Measurements from ENCODE around the gene NFATC4.

Gene NFATC4

DNA sequence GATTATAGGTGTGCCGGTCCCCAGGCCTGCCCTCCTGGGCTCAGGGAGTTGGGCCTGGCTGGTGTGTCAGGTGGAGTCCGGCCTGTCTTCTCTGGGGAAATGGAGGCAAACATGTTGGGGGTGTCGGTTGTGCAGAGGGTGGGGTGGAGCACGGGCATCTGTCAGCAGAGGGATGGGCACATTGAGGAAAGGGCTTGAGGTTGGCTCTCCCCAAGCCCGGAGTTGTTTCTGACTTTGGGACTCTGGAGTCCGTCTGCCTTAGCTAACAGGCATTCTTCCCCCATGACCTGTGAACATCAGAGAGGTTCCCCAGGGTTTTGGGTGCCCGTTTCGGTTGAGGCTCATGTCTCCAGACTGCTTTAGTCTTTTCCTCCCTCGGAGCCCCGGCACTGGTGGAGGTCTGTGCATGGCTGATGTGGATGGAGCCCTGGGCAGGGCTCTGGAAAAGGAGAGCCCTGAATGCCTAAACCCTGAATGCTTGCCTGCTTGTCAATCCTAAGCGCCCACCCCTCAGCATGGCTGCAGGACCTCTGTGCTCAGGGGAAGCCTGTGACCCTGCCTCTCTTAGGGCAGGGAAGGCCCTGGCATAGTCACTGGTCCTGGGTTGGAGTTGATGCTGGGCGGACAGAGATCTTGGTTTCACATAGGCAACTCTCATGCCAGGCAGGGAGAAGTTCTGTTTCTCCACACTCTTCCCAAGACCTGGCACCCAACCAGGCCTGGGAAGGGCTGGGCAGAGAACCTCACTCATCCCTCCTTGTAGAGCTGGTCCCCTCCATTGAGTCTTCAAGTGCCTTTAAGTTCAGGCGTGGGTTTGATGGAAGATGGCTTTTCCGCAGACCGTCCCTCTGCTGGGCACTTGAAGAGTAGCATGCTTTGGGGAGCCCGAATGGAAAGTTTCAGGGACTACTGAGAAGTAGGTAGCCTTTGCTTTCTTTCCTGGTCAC lies 43.7 kb downstream of the NFATC4 start:
- DNase-seq, result peak; percentile 67 to 75 (median 75)

DNA sequence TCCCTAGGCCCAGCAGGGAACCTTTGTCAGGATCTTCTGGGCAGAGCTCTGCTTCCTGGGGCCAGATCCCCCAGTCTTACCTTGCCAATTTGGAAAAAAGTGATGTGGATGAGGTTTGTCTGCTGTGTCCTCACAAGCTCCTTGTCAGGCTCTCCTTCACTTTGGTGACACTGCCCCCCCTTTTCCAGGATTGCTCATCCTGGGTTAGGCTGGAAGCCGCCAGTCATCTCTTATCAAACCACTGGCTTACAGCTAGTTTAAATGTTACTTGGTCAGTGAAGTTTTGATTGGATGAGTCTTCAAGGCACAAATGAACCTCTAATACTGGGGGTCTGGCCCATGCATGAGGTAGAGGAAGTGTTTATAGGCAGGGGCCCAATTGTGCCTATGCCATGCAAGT lies 46.1 kb downstream of the NFATC4 start:
- DNase-seq, result no peak

DNA sequence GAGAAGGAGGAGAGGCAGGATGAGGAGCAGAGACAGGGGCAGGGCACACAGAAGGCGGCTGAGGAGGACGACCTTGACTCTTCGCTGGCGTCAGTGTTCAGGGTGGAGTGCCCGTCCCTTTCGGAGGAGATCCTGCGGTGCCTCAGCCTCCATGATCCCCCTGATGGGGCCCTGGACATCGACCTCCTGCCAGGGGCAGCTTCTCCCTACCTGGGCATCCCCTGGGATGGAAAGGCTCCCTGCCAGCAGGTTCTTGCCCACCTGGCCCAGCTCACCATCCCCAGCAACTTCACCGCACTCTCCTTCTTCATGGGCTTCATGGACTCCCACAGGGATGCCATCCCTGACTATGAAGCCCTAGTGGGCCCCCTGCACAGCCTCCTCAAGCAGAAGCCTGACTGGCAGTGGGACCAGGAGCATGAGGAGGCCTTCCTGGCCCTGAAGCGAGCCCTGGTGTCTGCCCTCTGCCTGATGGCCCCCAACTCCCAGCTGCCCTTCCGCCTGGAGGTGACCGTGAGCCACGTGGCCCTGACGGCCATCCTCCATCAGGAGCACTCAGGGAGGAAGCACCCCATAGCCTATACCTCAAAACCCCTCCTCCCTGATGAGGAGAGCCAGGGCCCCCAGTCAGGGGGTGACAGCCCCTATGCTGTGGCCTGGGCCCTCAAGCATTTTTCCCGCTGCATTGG lies 46.9 kb downstream of the NFATC4 start:
- no peak for DNase-seq

DNA sequence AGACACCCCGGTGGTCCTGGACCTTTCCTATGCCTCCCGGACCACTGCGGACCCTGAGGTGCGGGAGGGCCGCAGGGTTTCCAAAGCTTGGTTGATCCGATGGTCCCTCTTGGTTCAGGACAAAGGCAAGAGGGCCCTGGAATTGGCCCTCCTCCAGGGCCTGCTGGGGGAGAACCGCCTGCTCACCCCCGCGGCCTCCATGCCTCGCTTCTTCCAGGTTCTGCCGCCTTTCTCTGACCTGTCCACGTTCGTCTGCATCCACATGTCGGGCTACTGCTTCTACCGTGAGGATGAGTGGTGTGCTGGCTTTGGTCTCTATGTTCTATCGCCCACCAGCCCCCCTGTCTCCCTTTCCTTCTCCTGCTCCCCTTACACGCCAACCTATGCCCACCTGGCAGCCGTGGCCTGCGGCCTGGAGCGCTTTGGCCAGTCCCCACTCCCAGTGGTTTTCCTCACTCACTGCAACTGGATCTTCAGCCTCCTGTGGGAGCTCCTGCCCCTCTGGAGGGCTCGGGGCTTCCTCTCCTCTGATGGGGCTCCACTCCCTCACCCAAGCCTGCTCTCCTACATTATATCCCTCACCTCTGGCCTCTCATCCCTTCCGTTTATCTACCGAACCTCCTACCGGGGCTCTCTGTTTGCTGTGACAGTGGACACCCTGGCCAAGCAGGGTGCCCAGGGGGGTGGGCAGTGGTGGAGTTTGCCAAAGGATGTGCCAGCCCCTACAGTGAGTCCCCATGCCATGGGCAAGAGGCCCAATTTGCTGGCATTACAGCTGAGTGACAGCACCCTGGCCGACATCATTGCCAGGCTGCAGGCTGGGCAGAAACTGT lies 47.7 kb downstream of the NFATC4 start:
- DNase-seq, result no peak

DNA sequence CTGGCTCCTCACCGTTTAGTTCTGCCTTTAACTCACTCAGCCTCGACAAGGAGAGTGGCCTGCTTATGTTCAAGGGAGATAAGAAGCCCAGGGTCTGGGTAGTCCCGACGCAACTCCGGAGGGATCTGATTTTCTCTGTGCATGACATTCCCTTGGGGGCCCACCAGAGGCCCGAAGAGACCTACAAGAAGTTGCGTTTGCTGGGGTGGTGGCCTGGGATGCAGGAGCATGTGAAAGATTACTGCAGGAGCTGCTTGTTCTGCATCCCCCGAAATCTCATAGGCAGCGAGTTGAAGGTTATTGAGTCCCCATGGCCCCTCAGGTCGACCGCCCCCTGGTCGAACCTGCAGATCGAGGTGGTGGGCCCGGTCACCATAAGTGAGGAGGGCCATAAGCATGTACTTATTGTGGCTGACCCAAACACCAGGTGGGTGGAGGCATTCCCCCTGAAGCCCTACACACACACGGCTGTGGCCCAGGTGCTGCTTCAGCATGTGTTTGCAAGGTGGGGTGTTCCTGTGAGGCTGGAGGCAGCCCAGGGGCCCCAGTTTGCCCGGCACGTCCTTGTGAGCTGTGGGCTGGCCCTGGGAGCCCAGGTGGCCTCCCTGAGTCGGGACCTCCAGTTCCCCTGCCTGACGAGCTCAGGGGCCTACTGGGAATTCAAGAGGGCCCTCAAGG lies 48.4 kb downstream of the NFATC4 start:
- DNase-seq, result no peak

DNA sequence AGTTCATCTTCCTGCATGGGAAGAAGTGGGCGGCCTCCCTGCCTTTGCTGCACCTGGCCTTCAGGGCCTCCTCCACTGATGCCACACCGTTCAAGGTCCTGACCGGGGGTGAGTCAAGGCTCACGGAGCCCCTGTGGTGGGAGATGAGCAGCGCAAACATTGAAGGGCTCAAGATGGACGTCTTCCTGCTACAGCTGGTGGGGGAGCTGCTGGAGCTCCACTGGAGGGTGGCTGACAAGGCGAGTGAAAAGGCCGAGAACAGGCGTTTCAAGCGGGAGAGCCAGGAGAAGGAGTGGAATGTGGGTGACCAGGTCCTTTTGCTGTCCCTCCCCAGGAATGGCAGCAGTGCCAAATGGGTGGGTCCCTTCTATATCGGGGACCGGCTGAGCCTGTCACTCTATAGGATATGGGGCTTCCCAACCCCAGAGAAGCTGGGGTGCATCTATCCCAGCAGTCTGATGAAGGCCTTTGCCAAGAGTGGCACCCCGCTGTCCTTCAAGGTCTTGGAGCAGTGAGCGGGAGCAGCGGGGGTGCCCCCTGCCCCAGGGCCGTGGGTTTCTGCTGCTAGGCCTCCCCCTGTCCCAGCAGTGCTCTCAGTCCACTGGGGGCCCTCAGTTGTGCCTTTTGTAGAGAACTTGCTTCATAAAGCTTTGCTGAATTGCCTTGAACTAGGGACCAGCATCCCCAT lies 49.1 kb downstream of the NFATC4 start:
- no peak for DNase-seq

DNA sequence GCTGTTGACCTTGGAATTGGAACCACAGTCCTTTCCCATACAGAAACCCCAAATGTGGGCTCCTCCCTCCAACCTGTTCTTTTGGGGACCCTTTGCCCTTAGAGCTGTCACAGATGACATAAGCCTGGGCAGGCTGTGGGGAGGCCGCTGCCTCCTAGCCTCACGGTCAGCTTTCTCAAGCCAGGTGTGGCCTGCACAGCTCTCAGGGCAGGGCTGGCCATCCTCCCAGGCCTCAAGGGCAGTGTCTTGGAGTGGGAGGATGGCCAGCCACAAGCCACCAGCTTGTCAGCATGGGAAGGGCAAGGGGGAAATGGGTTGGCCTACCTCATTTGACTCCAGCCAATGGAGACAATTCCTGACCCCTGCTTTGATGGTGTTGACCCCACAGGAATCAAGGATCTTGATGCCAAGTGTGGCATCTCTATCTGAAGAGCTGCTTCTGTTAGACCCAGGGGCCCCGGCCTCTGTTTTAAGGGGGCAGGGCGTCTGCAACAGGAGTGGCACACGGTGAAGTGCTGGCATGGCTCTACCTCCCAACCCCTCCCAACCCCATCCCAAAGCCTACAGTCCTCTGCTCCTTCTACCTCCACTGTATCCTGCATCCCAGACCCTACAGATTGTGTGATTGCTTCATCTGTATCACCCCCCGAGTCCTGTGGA lies 50.0 kb downstream of the NFATC4 start:
- no peak for DNase-seq

DNA sequence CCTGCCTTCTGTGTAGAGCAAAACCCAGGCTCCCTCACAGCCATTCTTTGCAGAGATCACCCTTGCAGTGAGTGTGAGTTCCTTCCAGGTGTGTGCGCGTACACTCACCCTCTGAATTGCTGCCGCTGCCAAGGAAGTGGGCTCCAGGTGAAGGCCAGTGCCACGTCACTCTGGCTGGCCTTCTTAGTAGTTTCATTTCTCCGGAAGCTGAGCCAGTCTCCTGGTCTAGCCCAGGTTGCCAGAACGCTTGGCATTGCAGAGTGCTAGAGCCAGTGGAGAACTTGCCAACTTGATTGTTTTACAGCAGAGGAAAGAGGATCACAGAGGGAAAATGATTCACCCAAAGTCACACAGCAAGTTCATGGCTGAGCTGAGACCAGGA lies 50.5 kb downstream of the NFATC4 start:
- no peak for DNase-seq

DNA sequence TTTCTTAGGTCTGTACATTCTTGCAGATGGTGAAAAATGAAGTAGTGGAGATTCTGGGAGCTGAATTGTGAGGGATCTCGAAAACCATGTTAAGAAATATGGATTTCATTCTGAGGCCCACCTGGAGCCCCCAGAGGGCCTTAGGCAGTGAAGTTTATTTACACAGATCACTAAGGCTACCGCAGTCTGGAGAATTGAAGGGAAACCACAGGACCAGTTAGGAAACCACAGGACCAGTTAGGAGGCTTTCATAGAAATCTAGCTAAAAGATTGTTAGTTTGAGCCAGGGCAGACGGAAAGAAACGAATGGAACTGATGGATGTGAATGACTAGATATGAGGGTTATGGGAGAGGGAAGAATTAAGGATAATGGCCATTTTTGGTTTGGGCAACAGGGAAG lies 54.3 kb downstream of the NFATC4 start:
- DNase-seq, result no peak

DNA sequence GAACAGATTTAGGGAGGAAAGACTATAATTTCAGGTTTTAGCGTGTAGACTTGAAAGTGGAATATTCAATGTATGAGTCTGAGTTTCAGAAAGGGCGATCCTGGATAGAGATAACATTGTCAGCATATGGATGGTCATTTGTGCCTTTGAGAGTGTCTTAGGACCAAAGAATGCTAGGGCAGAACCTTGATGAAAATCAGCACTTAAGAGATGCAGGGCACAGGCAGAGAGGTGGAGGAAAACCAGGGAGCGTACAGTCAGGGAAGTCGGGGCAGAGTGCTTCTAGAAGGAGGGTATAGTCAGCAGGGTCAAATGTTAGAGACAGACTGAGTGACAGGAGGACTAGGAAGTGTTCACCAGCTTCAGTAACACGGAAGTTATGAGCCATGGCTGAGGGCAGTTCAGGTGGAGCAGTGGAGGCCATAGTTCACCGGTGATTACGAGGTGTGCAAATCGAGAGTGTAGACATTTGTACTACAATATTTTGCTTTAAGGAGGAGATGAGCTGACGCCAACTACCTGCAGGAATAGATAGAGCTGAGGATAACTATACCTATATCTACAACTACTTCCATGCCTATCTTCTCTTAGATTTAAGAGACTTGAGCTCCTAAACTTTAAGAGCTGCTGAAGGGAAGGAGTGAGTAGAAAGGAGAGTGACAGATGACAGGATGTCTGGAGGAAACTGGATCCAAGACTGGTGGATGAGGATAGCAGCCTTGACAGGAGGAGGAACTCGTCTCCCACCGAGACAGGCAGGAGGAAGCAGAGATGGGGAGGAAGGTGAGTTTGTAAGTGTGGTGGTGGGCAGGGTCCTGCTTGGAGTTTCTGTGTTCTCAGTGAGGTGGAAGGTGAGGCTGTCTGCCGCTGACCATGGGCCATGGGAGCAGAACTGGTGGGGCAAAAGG lies 55.0 kb downstream of the NFATC4 start:
- DNase-seq, result no peak

DNA sequence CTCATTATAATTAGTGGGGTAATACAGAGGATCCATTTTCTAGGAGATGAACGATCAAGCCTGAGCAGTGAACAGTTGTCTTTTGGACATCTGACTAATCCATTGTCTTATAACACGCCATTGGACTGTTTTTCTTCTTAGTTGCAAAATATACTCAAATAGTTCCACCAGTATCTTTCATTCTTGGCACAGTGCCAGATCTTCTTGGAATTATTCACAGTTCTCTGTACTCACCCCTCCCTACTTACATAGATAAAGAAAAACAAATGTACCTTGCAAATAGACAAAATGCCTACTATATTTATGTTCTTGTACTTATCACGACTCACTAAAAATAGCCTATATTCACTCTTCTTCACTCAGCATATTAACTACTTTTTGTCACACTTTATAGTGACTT lies 57.7 kb downstream of the NFATC4 start:
- peak; percentile 31 to 58 (median 57) for DNase-seq

DNA sequence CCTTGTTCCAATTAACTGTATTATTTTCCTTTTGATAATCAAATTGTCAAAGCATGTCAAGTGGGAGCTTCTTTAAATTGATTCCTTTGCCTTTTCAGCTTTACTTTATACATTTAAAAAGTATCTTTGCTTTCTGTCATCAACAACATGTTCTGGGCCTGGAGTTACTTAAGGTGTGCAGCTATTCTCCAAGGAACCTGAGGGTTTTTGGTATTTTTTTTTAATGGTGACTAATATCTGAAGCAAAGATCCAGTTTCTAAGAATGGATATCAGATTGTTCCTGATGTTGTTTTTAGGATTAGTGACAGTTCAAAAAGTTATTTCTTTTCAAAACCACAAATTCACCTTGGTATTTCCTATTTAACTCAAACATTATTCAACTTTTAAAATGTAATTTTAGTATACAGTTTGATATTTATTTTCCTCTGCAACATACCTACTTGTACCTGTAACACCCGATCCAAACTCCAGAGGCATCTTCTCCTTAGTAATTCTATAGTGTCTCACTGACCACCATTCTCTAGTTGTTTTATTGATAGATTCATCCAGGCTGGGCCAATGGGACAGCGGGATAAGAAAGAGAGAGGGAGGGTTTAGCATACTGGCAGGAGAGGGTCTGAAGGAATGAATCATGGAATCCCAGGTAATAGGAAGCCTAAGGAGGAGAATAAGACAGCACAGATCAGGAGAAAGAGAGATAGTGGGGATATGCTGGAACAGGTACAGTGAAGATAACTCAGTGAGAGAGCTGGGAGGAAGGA lies 58.3 kb downstream of the NFATC4 start:
- no peak for DNase-seq

DNA sequence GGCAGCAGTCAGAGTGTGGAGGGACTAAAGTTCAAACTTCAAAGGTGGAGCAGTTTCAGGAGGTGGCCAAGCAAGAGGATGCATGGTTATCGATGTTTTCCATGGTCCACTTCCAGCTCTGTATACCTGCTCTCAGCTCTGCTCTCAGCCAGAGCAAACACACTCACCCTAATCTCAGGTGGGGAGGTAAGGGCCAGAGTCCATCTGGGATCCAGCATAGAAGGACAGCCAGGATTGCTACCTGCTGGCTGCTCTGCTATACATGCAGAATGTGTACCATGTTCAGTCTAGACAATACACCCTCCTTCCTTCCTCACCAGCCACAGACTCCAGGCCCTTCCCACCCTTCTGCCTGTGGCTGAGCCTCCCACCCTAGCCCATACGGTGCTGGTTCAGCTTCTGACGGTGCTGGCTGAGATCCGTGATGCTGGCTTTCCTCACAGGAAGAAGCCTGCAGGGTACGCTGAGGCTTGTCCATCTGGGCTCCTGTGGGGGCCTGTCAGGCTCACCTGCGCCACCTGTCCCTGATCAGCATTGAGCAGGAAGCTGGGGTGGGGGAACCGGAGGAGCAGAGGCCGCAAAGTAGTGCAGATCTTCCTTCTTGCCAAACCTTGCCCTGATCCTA lies 59.0 kb downstream of the NFATC4 start:
- DNase-seq, result no peak

DNA sequence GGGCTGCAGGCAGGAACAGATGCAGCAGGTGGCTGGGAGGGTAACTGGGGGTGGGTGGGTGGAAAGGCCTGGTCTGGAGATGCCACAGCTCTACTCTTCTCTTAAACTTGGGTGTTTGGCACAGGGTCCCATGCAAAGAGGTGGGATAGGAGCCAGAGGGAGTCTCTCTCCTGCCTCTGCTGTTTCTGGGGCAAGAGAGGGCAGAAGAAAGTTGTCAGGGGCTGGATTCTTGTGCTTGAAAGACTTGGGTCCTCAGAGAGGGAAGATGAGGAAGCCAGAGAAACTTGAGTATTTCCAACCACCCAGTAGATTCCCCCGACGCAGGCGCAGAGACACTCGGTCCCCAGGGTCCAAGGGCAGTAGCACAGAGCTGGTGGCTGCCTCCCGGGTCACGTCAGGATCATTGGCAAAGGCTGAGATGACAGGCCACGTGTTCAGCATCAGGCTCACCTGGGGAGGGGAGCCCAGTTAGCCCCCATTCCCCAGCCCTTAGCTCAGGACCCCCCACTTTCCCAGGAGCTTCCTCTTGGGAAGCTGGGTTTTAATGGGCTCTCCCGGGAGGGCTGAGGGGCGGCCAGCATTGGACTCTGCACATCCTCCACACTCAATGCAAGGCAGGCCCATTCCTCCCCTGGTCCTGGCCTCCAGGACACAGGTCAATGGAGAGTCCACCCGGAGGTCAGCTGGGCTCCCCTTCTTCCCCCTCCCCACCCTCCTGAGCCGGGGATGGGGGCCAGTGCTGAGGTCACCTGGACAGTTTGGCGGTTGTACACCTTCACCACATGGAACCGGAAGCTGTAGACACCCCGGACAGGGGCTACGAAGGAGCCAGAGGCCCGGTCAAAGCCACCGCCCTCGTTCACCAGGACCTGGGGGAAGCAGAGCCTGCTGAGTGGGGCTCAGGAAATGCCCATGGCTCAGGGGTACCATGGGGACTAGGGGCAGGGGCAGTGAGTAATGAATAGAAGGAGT lies 59.8 kb downstream of the NFATC4 start:
- no peak for DNase-seq

DNA sequence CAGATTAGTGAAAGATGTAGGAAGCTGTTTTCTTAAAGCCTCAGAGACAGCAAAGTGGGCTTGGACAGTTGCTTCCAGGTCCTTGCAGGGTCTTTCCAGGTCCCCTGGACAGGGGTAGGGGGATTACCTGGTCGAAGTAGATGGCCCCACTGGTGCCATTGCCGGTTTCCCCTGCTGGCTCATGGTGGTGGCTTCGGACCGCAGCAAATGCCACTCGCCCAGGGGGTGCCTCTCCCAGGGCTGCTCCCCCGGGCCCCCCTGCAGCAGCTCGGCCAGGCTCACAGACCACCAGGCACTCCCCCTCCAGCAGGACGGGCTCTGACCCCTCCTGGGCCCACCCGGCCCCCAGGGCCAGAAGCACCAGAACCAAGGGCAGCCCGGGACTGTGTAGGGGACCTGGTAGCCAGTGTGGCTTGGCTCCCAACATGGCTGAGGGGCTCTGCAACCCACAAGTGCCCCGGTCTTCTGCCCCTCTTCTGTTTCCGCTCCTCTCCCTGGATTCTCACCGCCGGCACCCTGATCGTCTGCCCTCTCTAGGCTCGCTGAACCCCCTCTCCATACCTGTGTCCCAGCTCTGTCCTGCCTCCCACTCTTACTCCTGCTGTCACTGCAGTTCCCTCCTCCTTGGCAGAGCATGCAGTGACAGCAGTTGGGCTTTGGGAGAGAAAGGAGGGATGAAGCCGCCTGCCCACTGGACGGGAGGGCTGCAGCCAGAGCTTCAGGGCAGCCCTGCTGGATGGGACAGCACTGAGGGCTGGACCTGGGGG lies 60.8 kb downstream of the NFATC4 start:
- DNase-seq, result no peak

All from suppressor macrophage treated with lipopolysaccharide for 1 hour (primary cell).